Inflammatory macrophage treated with lipopolysaccharide for 1 hour (primary cell): ENCODE results near the gene GLMP.

Source experiments
- DNase-seq, 2 donors: peaks; one replicate each; pipeline ENCODE4 v3.0.0-alpha.2; 2020 to 2022

Gene GLMP

GRCh38 chr1:156247460-156248322 is 47.8 kb downstream of the GLMP start, which contains the start of gene PAQR6:
TSS of gene PAQR6 (minus strand) at chr1:156248056. CDS start at chr1:156246731, 1,325 bp downstream.
- no peak for DNase-seq

DNA sequence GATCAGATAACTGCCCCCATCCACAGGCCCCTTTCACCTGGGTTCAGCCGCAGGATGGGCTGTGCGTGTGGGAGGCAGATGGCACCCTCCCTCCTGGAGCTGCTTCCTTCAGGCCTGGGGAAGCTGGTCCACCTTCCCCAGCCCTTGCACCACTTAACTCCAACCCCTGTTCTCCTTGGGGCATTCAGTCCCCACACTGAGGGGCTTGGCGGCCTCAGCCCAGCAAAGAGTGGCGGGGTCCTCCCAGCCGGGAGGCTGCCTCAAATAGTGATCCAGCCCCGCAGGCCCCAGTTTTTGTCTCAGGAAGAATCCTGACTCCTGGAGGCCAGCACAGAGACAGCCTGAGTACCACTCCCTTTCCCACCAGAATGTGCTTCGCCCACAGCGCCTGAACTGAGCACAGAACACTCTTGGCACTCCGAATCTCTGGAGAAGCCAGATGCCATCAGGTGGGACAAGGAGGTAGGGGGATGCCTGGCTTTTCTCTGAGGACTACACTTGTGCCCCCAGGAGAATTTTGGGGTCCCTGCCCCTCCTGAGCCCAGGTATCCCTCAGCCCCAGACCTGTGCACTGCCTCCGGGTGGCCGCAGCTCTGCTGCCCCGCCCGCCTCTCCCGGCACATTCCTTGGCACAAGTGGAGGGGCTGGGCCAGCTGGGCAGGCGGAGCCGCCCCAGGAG is 48.6 kb downstream of the GLMP start:
- DNase-seq = no peak

DNA sequence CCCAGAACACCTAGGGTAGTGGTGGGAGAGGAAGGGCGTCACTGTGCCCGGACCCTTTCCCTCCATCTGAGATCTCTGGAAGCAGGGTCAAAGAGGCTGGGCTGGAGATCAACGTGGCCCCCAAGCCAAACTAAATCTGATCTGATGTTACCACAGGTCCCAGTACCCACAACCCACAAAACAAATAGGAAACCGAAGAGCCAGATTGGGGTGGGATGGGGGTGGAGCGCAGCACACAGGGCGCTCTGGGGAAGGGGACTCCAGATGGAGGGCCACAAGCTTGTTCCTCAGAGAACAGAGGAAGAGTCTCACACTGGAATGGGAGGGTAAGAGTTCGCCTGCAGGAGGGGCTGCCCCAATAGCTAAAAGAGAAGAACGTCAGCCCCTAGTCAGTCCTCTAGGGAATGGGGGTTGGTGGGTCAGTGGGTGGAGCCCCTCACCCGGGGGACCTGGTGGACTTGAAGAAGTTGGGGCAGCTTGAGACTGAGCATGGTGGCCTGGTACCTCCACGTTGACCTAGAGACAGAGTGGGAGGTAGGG is 49.2 kb downstream of the GLMP start:
- no peak for DNase-seq

DNA sequence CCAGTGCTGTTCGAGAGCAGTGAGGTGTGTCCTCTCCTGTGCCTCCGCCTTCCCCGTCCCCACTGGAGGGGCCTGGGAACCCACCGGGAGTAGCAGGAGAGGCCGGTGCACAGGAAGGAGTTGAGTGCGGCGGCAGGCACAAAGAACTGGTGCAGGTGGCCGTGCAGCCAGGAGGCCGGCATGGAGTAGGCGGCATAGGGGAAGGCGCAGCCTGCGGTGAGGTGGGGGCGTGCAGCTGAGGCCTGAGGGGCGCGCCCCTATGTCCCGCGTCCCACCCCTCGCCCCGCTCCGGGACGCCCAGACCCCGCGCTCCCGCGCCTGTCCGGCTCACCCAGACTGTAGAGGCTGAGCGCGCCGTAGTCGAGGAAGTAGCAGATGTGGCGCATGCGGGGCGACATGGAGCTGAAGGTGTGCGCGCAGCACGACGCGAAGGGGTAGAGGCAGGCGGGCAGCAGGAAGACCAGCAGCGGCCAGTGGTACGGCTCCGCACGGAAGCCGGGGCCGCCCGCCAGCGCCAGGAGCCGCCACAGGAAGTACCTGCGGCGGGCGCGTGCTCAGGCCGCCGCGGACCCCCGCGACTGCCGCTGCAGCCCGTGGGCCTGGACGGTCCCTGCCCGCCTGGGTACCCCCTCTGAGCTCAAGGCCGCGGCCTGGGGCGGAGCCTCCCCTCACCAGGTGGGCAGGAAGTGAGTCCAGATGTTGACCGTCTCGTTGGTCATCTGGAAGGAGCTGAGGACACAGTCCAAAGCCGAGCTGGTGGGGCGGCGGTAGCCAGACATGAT is 49.8 kb downstream of the GLMP start:
- DNase-seq = no peak

DNA sequence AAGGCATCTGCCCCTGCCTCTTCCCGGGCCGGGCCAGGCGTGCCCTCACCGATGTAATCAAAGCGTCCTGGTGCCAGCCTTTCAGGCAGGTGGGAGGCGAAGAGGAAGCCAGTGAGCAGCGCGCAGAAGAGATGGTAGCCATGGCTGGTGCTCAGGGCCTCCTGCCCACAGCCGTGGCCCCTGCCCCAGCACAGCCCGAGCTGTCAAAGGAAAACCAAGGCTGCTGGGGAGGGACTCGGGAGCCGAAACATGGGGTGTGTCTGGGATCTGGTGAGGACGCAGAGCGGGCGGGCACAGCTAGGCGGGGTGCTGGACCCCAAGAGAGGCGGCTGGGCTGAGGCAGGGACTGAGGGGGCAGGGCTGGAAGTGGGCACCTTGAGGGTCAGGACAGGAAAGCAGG is 50.8 kb downstream of the GLMP start:
- no peak for DNase-seq

- no peak for DNase-seq
These were observed 51.4 kb downstream of the GLMP start for GRCh38 chr1:156244126-156244525.

GRCh38 chr1:156242738-156243137 is 52.7 kb downstream of the GLMP start:
- DNase-seq = no peak
